Spleen (tissue), 7 donors: ENCODE results near the gene MRPS30.

Experiments
- POLR2AphosphoS5 ChIP-seq, 3 donors: sonication (generic); formaldehyde crosslinking; IDR thresholded peaks; one replicate each; pipeline ENCODE4 v1.5.1; 2017; ENCODE audit warnings: antibody characterized with exemption in 3 of 3
- TF ChIP-seq, protein P1 (sequence below), 11 experiments: fragments of 200-600 bp in 7 of 11; fragments of 450-650 bp in 4 of 11; sonication (generic) in 4 of 11; IDR thresholded peaks in 8 of 11; conservative IDR thresholded peaks in 3 of 11; 1 replicate in 7 of 11; 2 replicates in 4 of 11; pipeline versions ENCODE4 v1.4.0 to v1.8.0; 2016 to 2021; ENCODE audit warnings: antibody characterized with exemption in 11 of 11, inconsistent platforms in 4 of 11, mild to moderate bottlenecking in 1 of 11
- donor health status: DM: no; HTN: no; CAD: no; lungs with moderate emphysema.
- donor health status: DM: no; HTN: no; CAD: no.
- donor health status: DM: no; HTN: no; CAD: no.

- TF ChIP-seq, protein P1, sequence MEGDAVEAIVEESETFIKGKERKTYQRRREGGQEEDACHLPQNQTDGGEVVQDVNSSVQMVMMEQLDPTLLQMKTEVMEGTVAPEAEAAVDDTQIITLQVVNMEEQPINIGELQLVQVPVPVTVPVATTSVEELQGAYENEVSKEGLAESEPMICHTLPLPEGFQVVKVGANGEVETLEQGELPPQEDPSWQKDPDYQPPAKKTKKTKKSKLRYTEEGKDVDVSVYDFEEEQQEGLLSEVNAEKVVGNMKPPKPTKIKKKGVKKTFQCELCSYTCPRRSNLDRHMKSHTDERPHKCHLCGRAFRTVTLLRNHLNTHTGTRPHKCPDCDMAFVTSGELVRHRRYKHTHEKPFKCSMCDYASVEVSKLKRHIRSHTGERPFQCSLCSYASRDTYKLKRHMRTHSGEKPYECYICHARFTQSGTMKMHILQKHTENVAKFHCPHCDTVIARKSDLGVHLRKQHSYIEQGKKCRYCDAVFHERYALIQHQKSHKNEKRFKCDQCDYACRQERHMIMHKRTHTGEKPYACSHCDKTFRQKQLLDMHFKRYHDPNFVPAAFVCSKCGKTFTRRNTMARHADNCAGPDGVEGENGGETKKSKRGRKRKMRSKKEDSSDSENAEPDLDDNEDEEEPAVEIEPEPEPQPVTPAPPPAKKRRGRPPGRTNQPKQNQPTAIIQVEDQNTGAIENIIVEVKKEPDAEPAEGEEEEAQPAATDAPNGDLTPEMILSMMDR (IDR thresholded peaks at IDR 0.05 in 8 of 11, conservative IDR thresholded peaks at IDR 0.05 in 3 of 11), result peak in 8 of 11 experiments; percentile 20 to 57 (median 38)
- TF ChIP-seq POLR2AphosphoS5 (IDR thresholded peaks at IDR 0.05), result peak; percentile 86 to 89 (median 87)
Observed at GRCh38 chr5:44808435-44809214, at the start of gene MRPS30.
